COR-L47 (cell line): Measurements from ENCODE around the gene CST4.
"Not testable (repeated sequence)": the region's sequence is repeated elsewhere in the genome, so short reads cannot be mapped to it uniquely, and the experiment has no call there.

Experiments
- DNase-seq: peaks from one replicate; lab custom pipeline; 2025; lab: John Stamatoyannopoulos, UW

The CST4 gene

GRCh38 chr20:23688684-23689398 is at the start of gene CST4:
Gene CST4, minus strand, starts transcription at chr20:23689038. Its CDS starts 69 bp downstream, at chr20:23688969.
- DNase-seq, result peak; percentile 9

- DNase-seq, result not testable (repeated sequence)
These were observed 46.6 kb upstream of the CST4 start for GRCh38 chr20:23735391-23735790.

GRCh38 chr20:23734949-23735348 is 46.1 kb upstream of the CST4 start:
- not testable (repeated sequence) for DNase-seq

GRCh38 chr20:23734440-23734839 is 45.6 kb upstream of the CST4 start:
- not testable (repeated sequence) for DNase-seq

GRCh38 chr20:23727016-23727415 is 38.2 kb upstream of the CST4 start:
- DNase-seq, result no peak

GRCh38 chr20:23725102-23725501 is 36.3 kb upstream of the CST4 start:
- no peak for DNase-seq

GRCh38 chr20:23723659-23724307 is 34.9 kb upstream of the CST4 start:
- DNase-seq, result peak; percentile 33

GRCh38 chr20:23722851-23723250 is 34.0 kb upstream of the CST4 start:
- DNase-seq, result not testable (repeated sequence)

GRCh38 chr20:23721962-23722361 is 33.1 kb upstream of the CST4 start:
- no peak for DNase-seq

- not testable (repeated sequence) for DNase-seq
These were observed 30.5 kb upstream of the CST4 start for GRCh38 chr20:23719351-23719750.

- DNase-seq, result not testable (repeated sequence)
These were observed 22.9 kb upstream of the CST4 start for GRCh38 chr20:23711778-23712177.

GRCh38 chr20:23710771-23711170 is 21.9 kb upstream of the CST4 start:
- DNase-seq, result no peak

GRCh38 chr20:23705895-23706294 is 17.1 kb upstream of the CST4 start:
- DNase-seq, result no peak

GRCh38 chr20:23702021-23702420 is 13.2 kb upstream of the CST4 start:
- no peak for DNase-seq

- DNase-seq, result no peak
These were observed 12.1 kb upstream of the CST4 start for GRCh38 chr20:23700931-23701330.

- no peak for DNase-seq
These were observed 9.1 kb upstream of the CST4 start for GRCh38 chr20:23697947-23698346.

- DNase-seq, result not testable (repeated sequence)
These were observed 6.2 kb upstream of the CST4 start for GRCh38 chr20:23695068-23695395.

- DNase-seq, result not testable (repeated sequence)
These were observed 5.6 kb upstream of the CST4 start for GRCh38 chr20:23694178-23695067.

- not testable (repeated sequence) for DNase-seq
These were observed 4.1 kb upstream of the CST4 start for GRCh38 chr20:23692725-23693619.

GRCh38 chr20:23691675-23692074 is 2.8 kb upstream of the CST4 start:
- no peak for DNase-seq

GRCh38 chr20:23690581-23690980 is 1.7 kb upstream of the CST4 start:
- DNase-seq, result no peak

GRCh38 chr20:23689399-23689690 is 507 bp upstream of the CST4 start:
- no peak for DNase-seq
